Thymus (tissue), 11 donors: ENCODE results near the gene FRMD4A. TPM values are rescaled to one million over a fixed set of nuclear protein-coding genes. Genes with fewer than 3 reads are reported as not detected.

Experiments
- DNase-seq, 9 donors: peaks; one replicate each; pipeline ENCODE4 v3.0.0-alpha.2; 2013; ENCODE audit warnings: low spot score in 9 of 9, low read depth in 6 of 9, missing footprints in 1 of 9
- H3K27ac ChIP-seq, 2 donors: one replicate each; pipeline ENCODE4 v1.5.1; 2013; ENCODE audit warnings: control low read depth in 1 of 2, low read depth in 1 of 2, low read length in 1 of 2, mild to moderate bottlenecking in 1 of 2, moderate library complexity in 1 of 2
- H3K27me3 ChIP-seq, 2 donors: one replicate each; pipeline ENCODE4 v1.5.1; 2013; ENCODE audit warnings: low read length in 1 of 2; ENCODE audit not compliant: control insufficient read depth in 2 of 2, insufficient read depth in 1 of 2
- H3K36me3 ChIP-seq, 2 donors: one replicate each; pipeline ENCODE4 v1.5.1; 2013; ENCODE audit warnings: low read length in 1 of 2, mild to moderate bottlenecking in 1 of 2, moderate library complexity in 1 of 2; ENCODE audit not compliant: control insufficient read depth in 2 of 2, insufficient read depth in 2 of 2
- H3K4me1 ChIP-seq, 2 donors: one replicate each; pipeline ENCODE4 v1.5.1; 2013; ENCODE audit warnings: low read length in 2 of 2; ENCODE audit not compliant: control insufficient read depth in 2 of 2, insufficient read depth in 2 of 2
- H3K4me3 ChIP-seq, 2 donors: one replicate each; pipeline ENCODE4 v1.5.1; 2013; ENCODE audit warnings: low read length in 2 of 2, control low read depth in 1 of 2, mild to moderate bottlenecking in 1 of 2
- H3K9me3 ChIP-seq, 2 donors: one replicate each; pipeline ENCODE4 v1.5.1; 2013; ENCODE audit warnings: low read length in 1 of 2, mild to moderate bottlenecking in 1 of 2; ENCODE audit not compliant: control insufficient read depth in 2 of 2, insufficient read depth in 1 of 2
- WGBS: extraction: QIAGEN DNeasy Blood & Tissue Kit; methylation state at CpG from one replicate; pipeline ENCODE4 v1.1.7; 2013; 5-methylcytosine and 5-hydroxymethylcytosine counted together
- polyA plus RNA-seq: library from polyadenylated mRNA; stranded (reverse); fragments of 200-250 nt; gene quantifications from one replicate; pipeline ENCODE4 v1.2.3, GENCODE V29; 2013
- total RNA-seq: library from RNA; stranded (reverse); fragments of 120-200 nt; gene quantifications from one replicate; pipeline ENCODE4 v1.2.4, GENCODE V29; 2013
- donor health status: healthy.

The FRMD4A gene
- total and polyA plus RNA-seq, 2 donors = 13.3 to 16.2 TPM

- no peaks in the 10 kb centered on the region for H3K4me1 ChIP-seq
- no peak overlapping the region for H3K4me3 ChIP-seq
- H3K36me3 ChIP-seq = no peaks in the 10 kb centered on the region
- WGBS = 95% methylated on average over 9 of the region's 9 CpGs
- no peaks in the 10 kb centered on the region for H3K9me3 ChIP-seq
- no peak overlapping the region for H3K27ac ChIP-seq
- H3K27me3 ChIP-seq = peaks cover 3 to 12% of the 10 kb centered on the region in 2 donors
- no peak for DNase-seq
These were observed 132.6 kb downstream of the FRMD4A start for GRCh38 chr10:14198078-14198477.

- Histone ChIP-seq H3K27me3 (peaks cover 3 to 11% of the 10 kb centered on the region in 2 donors), H3K4me3 (no peak overlapping the region), H3K9me3 (no peaks in the 10 kb centered on the region), H3K27ac (no peak overlapping the region), H3K36me3 (no peaks in the 10 kb centered on the region), H3K4me1 (no peaks in the 10 kb centered on the region)
- DNase-seq = no peak
These were observed 134.6 kb downstream of the FRMD4A start for GRCh38 chr10:14196113-14196512.

GRCh38 chr10:14195433-14195832, 135.3 kb downstream of the FRMD4A start:
- 91% methylated on average over 6 of the region's 6 CpGs for WGBS
- Histone ChIP-seq H3K27ac (no peak overlapping the region), H3K36me3 (no peaks in the 10 kb centered on the region), H3K4me3 (no peak overlapping the region), H3K9me3 (no peaks in the 10 kb centered on the region), H3K27me3 (peaks cover 3 to 5% of the 10 kb centered on the region in 2 donors), H3K4me1 (no peaks in the 10 kb centered on the region)
- no peak for DNase-seq

GRCh38 chr10:14192746-14193145, 138.0 kb downstream of the FRMD4A start:
- Histone ChIP-seq H3K4me1 (no peaks in the 10 kb centered on the region), H3K27ac (no peak overlapping the region), H3K4me3 (no peak overlapping the region), H3K27me3 (peaks cover 3 to 8% of the 10 kb centered on the region in 2 donors), H3K9me3 (no peaks in the 10 kb centered on the region), H3K36me3 (no peaks in the 10 kb centered on the region)
- DNase-seq = no peak
- 96% methylated on average over 2 of the region's 2 CpGs for WGBS

- H3K4me3 ChIP-seq = no peak overlapping the region
- H3K9me3 ChIP-seq = no peaks in the 10 kb centered on the region
- no peak for DNase-seq
- WGBS = 83% methylated on average over 1 of the region's 1 CpG
- no peak overlapping the region for H3K27ac ChIP-seq
- H3K4me1 ChIP-seq = no peaks in the 10 kb centered on the region
- peaks cover 3 to 10% of the 10 kb centered on the region in 2 donors for H3K27me3 ChIP-seq
- H3K36me3 ChIP-seq = no peaks in the 10 kb centered on the region
These were observed 138.9 kb downstream of the FRMD4A start for GRCh38 chr10:14191871-14192270.

GRCh38 chr10:14191407-14191806, 139.3 kb downstream of the FRMD4A start:
- no peak for DNase-seq
- 94% methylated on average over 5 of the region's 5 CpGs for WGBS
- no peak overlapping the region for H3K4me3 ChIP-seq
- H3K36me3 ChIP-seq = no peaks in the 10 kb centered on the region
- H3K9me3 ChIP-seq = no peaks in the 10 kb centered on the region
- H3K27me3 ChIP-seq = peaks cover 3 to 10% of the 10 kb centered on the region in 2 donors
- no peaks in the 10 kb centered on the region for H3K4me1 ChIP-seq
- no peak overlapping the region for H3K27ac ChIP-seq

GRCh38 chr10:14190702-14191101, 140.0 kb downstream of the FRMD4A start:
- Histone ChIP-seq H3K27me3 (peaks cover 1 to 8% of the 10 kb centered on the region in 2 donors), H3K4me3 (no peak overlapping the region), H3K27ac (no peak overlapping the region), H3K4me1 (peaks cover 0 to 2% of the 10 kb centered on the region in 2 donors), H3K9me3 (no peaks in the 10 kb centered on the region), H3K36me3 (no peaks in the 10 kb centered on the region)
- no peak for DNase-seq
- 95% methylated on average over 4 of the region's 4 CpGs for WGBS

GRCh38 chr10:14186245-14186644, 144.5 kb downstream of the FRMD4A start:
- Histone ChIP-seq H3K4me3 (no peak overlapping the region), H3K27ac (no peak overlapping the region), H3K9me3 (no peaks in the 10 kb centered on the region), H3K36me3 (no peaks in the 10 kb centered on the region), H3K4me1 (peaks cover 4 to 14% of the 10 kb centered on the region in 2 donors), H3K27me3 (peaks cover 0 to 26% of the 10 kb centered on the region in 2 donors)
- 96% methylated on average over 6 of the region's 6 CpGs for WGBS
- DNase-seq = no peak

- DNase-seq = peak in 5 of 9 donors; percentile 13 to 59 (median 29)
These were observed 145.2 kb downstream of the FRMD4A start for GRCh38 chr10:14185316-14186045.

More at GRCh38 chr10:14185316-14186045, 145.2 kb downstream of the FRMD4A start:
- Histone ChIP-seq H3K27ac (peak overlapping the region; percentile 64 to 71), H3K4me3 (no peak overlapping the region), H3K9me3 (no peaks in the 10 kb centered on the region), H3K27me3 (peaks cover under 1 to 34% of the 10 kb centered on the region in 2 donors), H3K36me3 (no peaks in the 10 kb centered on the region), H3K4me1 (peaks cover 4 to 14% of the 10 kb centered on the region in 2 donors)
- WGBS = 48% methylated on average over 7 of the region's 7 CpGs
